Stomach (tissue), 9 donors: Measurements from ENCODE around the gene TBXAS1. TPM values are rescaled to one million over a fixed set of nuclear protein-coding genes. Genes with fewer than 3 reads are reported as not detected.

Experiments used
- DNase-seq, 2 donors: peaks; one replicate each; pipeline versions ENCODE4 v3.0.0 to v3.0.0-alpha.2; 2013 to 2019
- H3K27ac ChIP-seq, 5 donors: fragments of 200-600 bp in 4 of 5; sonication (generic) in 4 of 5; one replicate each; pipeline ENCODE4 v1.5.1; 2013 to 2019; ENCODE audit warnings: mild to moderate bottlenecking in 1 of 5, moderate library complexity in 1 of 5
- H3K27me3 ChIP-seq, 3 donors: fragments of 200-600 bp; sonication (generic); one replicate each; pipeline ENCODE4 v1.5.1; 2017 to 2019; ENCODE audit warnings: mixed run types in 1 of 3
- H3K36me3 ChIP-seq, 4 donors: fragments of 200-600 bp; sonication (generic); 1 replicate in 3 of 4; 2 replicates in 1 of 4; pipeline ENCODE4 v1.5.1; 2016 to 2019
- H3K4me1 ChIP-seq, 4 donors: fragments of 200-600 bp; sonication (generic); one replicate each; pipeline ENCODE4 v1.5.1; 2016 to 2019
- H3K4me3 ChIP-seq, 4 donors: fragments of 200-600 bp; sonication (generic) in 3 of 4; one replicate each; pipeline ENCODE4 v1.5.1; 2016 to 2019; ENCODE audit warnings: mild to moderate bottlenecking in 1 of 4
- H3K9me3 ChIP-seq, 4 donors: fragments of 200-600 bp; sonication (generic); one replicate each; pipeline ENCODE4 v1.5.1; 2016 to 2019
- CTCF ChIP-seq, 7 experiments: fragments of 450-650 bp in 4 of 7; fragments of 200-600 bp in 3 of 7; sonication (generic) in 3 of 7; IDR thresholded peaks; one replicate each; pipeline ENCODE4 v1.5.1; 2016 to 2019; ENCODE audit warnings: antibody characterized with exemption in 7 of 7, control low read depth in 2 of 7, mild to moderate bottlenecking in 1 of 7
- EP300 ChIP-seq: sonication (generic); formaldehyde crosslinking; IDR thresholded peaks from one replicate; pipeline ENCODE4 v1.6.1; 2017; ENCODE audit warnings: antibody characterized with exemption
- POLR2A ChIP-seq, 4 donors: fragments of 450-650 bp; IDR thresholded peaks; one replicate each; pipeline ENCODE4 v1.6.1; 2016; ENCODE audit warnings: antibody characterized with exemption in 4 of 4, control low read depth in 2 of 4, mild to moderate bottlenecking in 1 of 4, moderate library complexity in 1 of 4
- POLR2AphosphoS5 ChIP-seq, 3 donors: sonication (generic); formaldehyde crosslinking; IDR thresholded peaks; one replicate each; pipeline ENCODE4 v1.6.1; 2016; ENCODE audit warnings: antibody characterized with exemption in 3 of 3
- WGBS, 5 donors: extraction: QIAGEN DNeasy Blood & Tissue Kit in 3 of 5; methylation state at CpG; one replicate each; pipeline versions ENCODE4 v1.1.5 to v1.1.7; 2013 to 2018; 5-methylcytosine and 5-hydroxymethylcytosine counted together
- intact Hi-C: fragments of 100-400 bp; cut with DNase I; formaldehyde crosslinking; loops from one replicate; pipeline ENCODE4 v1.15.1; 2023; ENCODE audit warnings: low total_unique reads
- polyA plus RNA-seq, 3 donors: library from polyadenylated mRNA; stranded (reverse); fragments of 200-250 nt; gene quantifications; one replicate each; pipeline ENCODE4 v1.2.3, GENCODE V29; 2013
- total RNA-seq, 5 donors: library from RNA; depleted of rRNA; stranded (reverse); fragments of >200 nt; gene quantifications; one replicate each; pipeline versions ENCODE4 v1.1.0 to v1.2.3, GENCODE V29; 2014 to 2016
- donor health status: healthy with polysubstance abuse.
- donor health status: Bipolar disorder and iron deficiency.
- donor health status: healthy.

The TBXAS1 gene
- total and polyA plus RNA-seq, 8 donors: 1.4 to 92.8 (median 15.1) TPM

DNA sequence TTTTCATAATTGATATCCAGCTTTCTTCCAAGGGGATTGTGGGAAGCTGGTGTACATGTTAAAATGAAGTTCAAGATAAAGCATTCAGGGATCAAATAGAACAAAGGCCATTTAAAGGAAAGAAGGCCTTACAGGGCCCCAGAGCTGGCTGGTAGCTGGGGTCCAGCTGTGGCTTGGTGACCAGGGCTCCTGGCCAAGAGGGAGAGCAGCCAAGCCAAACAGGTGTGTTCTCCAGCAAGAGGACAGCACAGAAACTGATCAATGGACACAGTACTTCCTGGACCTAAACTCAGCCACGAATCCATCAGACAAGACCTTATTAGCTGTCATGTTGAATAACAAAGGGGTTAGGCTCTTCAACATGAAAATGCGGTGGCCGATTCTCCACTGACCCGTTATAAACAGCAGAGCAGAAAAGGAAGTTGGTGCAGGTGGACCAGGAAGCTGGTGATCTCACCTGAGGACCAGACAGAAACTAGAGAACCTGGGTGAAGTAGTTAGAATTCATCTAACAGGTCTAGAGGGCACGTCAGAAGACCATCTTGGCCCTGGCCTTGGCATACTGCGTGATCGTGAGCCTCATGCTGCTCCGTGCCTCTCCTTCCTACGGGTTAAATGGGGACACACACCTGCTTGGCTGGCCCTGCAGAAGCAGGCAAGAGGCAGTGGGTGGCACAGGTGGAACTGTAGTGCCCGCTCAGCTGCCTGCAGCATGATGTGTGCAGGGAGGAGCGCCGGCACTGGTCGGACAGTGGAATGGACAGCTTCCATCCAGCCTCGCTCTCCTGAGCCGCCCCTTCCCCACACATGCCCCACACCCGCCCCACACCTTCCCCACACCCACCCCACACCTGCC is 179.9 kb downstream of the TBXAS1 start:
- Histone ChIP-seq H3K4me3 (no peak overlapping the region), H3K27ac (peak overlapping the region in 4 of 5 donors; percentile 35 to 62 (median 60)), H3K9me3 (no peaks in the 10 kb centered on the region), H3K4me1 (peaks cover 0 to 9% (median 0%) of the 10 kb centered on the region in 4 donors), H3K27me3 (no peaks in the 10 kb centered on the region), H3K36me3 (peaks cover 0 to 5% (median 2%) of the 10 kb centered on the region in 4 donors)
- TF ChIP-seq EP300: no peak
- TF ChIP-seq POLR2A (IDR thresholded peaks at IDR 0.05): no peak
- TF ChIP-seq POLR2AphosphoS5 (IDR thresholded peaks at IDR 0.05): no peak
- TF ChIP-seq CTCF (IDR thresholded peaks at IDR 0.05): no peak
- intact Hi-C loops: loop anchor here (10.0 kb wide), 2 partner anchors 224 to 514 kb away; no protein-coding TSS in a partner anchor
- 34 to 64% (median 60%) methylated on average over 15 to 16 of the region's 16 CpGs for whole genome bisulfite sequencing, 5 donors
- peak in 1 of 2 donors; percentile 83 for DNase-seq

- Histone ChIP-seq H3K27me3 (no peaks in the 10 kb centered on the region), H3K4me1 (peaks cover 0 to 9% (median 0%) of the 10 kb centered on the region in 4 donors), H3K4me3 (no peak overlapping the region), H3K36me3 (peaks cover 0 to 8% (median 2%) of the 10 kb centered on the region in 4 donors), H3K27ac (no peak overlapping the region), H3K9me3 (no peaks in the 10 kb centered on the region)
- DNase-seq: no peak
- TF ChIP-seq POLR2A (IDR thresholded peaks at IDR 0.05) (no peak), CTCF (IDR thresholded peaks at IDR 0.05) (no peak), POLR2AphosphoS5 (IDR thresholded peaks at IDR 0.05) (no peak), EP300 (no peak)
- intact Hi-C loops: loop anchor here (10.0 kb wide), 2 partner anchors 225 to 515 kb away; no protein-coding TSS in a partner anchor
- WGBS, 5 donors: 50 to 74% (median 69%) methylated on average over 11 of the region's 11 CpGs
These were observed 180.7 kb downstream of the TBXAS1 start for GRCh38 chr7:140009735-140010134.

- DNase-seq: no peak
- H3K27me3 ChIP-seq: no peaks in the 10 kb centered on the region
- no peak for TF ChIP-seq POLR2AphosphoS5 (IDR thresholded peaks at IDR 0.05)
- TF ChIP-seq EP300: no peak
- TF ChIP-seq CTCF (IDR thresholded peaks at IDR 0.05): no peak
- TF ChIP-seq POLR2A (IDR thresholded peaks at IDR 0.05): no peak
- intact Hi-C loops: no loop called here
- H3K4me3 ChIP-seq: no peak overlapping the region
- 69 to 82% (median 72%) methylated on average over 9 of the region's 9 CpGs for WGBS, 5 donors
- H3K9me3 ChIP-seq: no peaks in the 10 kb centered on the region
- no peak overlapping the region for H3K27ac ChIP-seq
- peaks cover 0 to 8% (median 2%) of the 10 kb centered on the region in 4 donors for H3K36me3 ChIP-seq
- peaks cover 0 to 9% (median 0%) of the 10 kb centered on the region in 4 donors for H3K4me1 ChIP-seq
These were observed 181.3 kb downstream of the TBXAS1 start for GRCh38 chr7:140010194-140010895.

- no peaks in the 10 kb centered on the region for H3K27me3 ChIP-seq
- 95 to 100% (median 96%) methylated on average over 4 of the region's 4 CpGs for WGBS, 5 donors
- intact Hi-C loops: no loop called here
- peaks cover 0 to 8% (median 0%) of the 10 kb centered on the region in 4 donors for H3K4me1 ChIP-seq
- TF ChIP-seq EP300: no peak
- no peak overlapping the region for H3K4me3 ChIP-seq
- no peaks in the 10 kb centered on the region for H3K9me3 ChIP-seq
- H3K27ac ChIP-seq: no peak overlapping the region
- H3K36me3 ChIP-seq: peaks cover 0 to 12% (median 2%) of the 10 kb centered on the region in 4 donors
- no peak for DNase-seq
These were observed 184.6 kb downstream of the TBXAS1 start for GRCh38 chr7:140013676-140014075.
